ENCODE data around the gene DNAJC15. TPM values are rescaled to one million over a fixed set of nuclear protein-coding genes. Genes with fewer than 3 reads are reported as not detected.

The DNAJC15 gene
- total RNA-seq, 2 experiments from 2014 or later = 8.9 to 10.6 TPM

DNA sequence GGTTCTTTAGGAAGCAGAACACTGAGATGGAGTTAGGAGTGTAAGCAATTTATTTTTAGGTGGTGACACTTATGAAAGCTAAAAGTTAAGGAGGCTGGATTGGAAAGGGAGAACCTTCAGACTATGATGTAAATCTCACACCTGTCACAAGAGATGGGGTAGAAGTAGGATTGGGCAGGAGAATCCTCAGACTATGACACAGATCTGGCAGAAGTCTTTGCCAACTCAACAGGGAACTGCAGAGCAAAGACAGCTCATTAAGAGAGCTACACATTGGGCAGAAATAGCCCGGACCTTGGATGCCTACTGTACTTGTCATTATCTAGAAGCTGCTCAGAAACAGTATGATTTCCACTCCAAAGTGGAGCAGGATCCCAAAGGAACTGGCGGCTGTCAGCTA, 134.4 kb downstream of the DNAJC15 start:
- ChIA-PET POLR2A (no interaction called here), CTCF (no interaction called here)
- DNase-seq = no peak
- Mint-ChIP-seq H3K27me3 (no peaks in the 10 kb centered on the region), H3K36me3 (ENCODE audit: low read depth) (no peaks in the 10 kb centered on the region), H3K4me1 (ENCODE audit: low read depth) (no peaks in the 10 kb centered on the region), H3K4me3 (no peak overlapping the region), H3K27ac (no peak overlapping the region), H3K9me3 (no peaks in the 10 kb centered on the region)
- ATAC-seq = no peak
- intact Hi-C loops (cut with micrococcal nuclease) = no loop called here
- TF ChIP-seq, protein P1, sequence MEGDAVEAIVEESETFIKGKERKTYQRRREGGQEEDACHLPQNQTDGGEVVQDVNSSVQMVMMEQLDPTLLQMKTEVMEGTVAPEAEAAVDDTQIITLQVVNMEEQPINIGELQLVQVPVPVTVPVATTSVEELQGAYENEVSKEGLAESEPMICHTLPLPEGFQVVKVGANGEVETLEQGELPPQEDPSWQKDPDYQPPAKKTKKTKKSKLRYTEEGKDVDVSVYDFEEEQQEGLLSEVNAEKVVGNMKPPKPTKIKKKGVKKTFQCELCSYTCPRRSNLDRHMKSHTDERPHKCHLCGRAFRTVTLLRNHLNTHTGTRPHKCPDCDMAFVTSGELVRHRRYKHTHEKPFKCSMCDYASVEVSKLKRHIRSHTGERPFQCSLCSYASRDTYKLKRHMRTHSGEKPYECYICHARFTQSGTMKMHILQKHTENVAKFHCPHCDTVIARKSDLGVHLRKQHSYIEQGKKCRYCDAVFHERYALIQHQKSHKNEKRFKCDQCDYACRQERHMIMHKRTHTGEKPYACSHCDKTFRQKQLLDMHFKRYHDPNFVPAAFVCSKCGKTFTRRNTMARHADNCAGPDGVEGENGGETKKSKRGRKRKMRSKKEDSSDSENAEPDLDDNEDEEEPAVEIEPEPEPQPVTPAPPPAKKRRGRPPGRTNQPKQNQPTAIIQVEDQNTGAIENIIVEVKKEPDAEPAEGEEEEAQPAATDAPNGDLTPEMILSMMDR (IDR thresholded peaks at IDR 0.05) = no peak

DNA sequence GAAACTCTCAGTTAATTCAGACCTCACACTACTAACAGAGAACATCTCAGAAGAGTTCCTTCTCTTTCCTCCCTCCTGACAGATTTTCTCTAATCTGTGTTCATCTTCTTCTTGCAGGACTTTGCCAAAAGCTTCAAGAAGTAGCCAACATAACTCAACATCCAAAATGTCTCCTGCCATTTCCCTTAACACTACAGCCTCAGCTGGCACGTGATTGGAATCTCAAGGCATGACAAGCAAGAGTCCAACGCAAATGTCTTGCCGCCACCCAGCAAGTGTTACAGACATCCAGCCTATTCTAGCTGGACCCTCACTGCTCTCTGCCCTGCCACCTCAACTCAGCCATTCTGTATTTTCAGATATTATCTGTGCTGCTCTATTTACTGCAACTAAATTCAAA, 135.1 kb downstream of the DNAJC15 start:
- Mint-ChIP-seq H3K9me3 (peaks cover 2% of the 10 kb centered on the region), H3K27me3 (no peaks in the 10 kb centered on the region), H3K27ac (no peak overlapping the region), H3K4me1 (ENCODE audit: low read depth) (no peaks in the 10 kb centered on the region), H3K36me3 (ENCODE audit: low read depth) (no peaks in the 10 kb centered on the region), H3K4me3 (no peak overlapping the region)
- POLR2A ChIA-PET = no interaction called here
- ATAC-seq = no peak
- TF ChIP-seq, protein P1 (IDR thresholded peaks at IDR 0.05) = no peak
- no peak for DNase-seq
- intact Hi-C loops (cut with micrococcal nuclease) = no loop called here
- CTCF ChIA-PET = no interaction called here

DNA sequence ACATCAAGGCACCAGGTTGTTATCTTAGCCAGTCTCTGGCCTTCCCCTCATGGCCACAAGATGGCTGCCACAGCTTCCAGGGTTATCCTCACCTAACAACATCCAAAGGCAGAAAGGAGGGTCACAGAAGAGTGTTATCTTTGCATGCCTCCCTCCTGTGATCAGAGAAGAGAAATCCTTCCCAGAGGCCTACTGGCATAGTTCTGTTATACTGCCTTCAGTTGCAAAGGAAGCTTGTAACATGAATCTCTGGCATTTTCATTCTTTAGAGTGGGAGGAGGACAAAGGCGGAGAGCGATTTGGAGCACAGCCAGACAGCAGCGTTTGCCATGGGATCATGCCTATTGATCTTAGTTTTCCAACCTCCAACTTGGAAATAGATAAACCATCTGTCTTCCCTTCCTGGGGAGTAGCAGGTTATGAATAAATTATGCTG, 135.7 kb downstream of the DNAJC15 start:
- Mint-ChIP-seq H3K4me3 (no peak overlapping the region), H3K27ac (no peak overlapping the region), H3K9me3 (peaks cover 2% of the 10 kb centered on the region), H3K4me1 (ENCODE audit: low read depth) (no peaks in the 10 kb centered on the region), H3K27me3 (no peaks in the 10 kb centered on the region), H3K36me3 (ENCODE audit: low read depth) (no peaks in the 10 kb centered on the region)
- no peak for DNase-seq
- POLR2A ChIA-PET = no interaction called here
- ATAC-seq = no peak
- CTCF ChIA-PET = no interaction called here
- intact Hi-C loops (cut with micrococcal nuclease) = no loop called here
- TF ChIP-seq, protein P1 (IDR thresholded peaks at IDR 0.05) = no peak

Other genes starting within 250 kb of the DNAJC15 start
- not detected for gene FAM216B, start 242.0 kb upstream of the DNAJC15 start, total RNA-seq
- gene EPSTI1, start 31.3 kb upstream of the DNAJC15 start, total RNA-seq = 1 to 10 TPM; 8.4 to 9.7 TPM

Measured in activated CD8-positive, alpha-beta T cell treated with anti-CD3 and anti-CD28 coated beads for 36 hours (primary cell).